Heart left ventricle (tissue), 16 donors: ENCODE data around the gene TRIM27. TPM values are rescaled to one million over a fixed set of nuclear protein-coding genes. Genes with fewer than 3 reads are reported as not detected.

Experiments used
- ATAC-seq, 4 donors: fragments of 200-7000 bp; cut with Tn5 transposase; one replicate each; pipeline ENCODE4 v1.9.1; 2020 to 2022; ENCODE audit warnings: moderate library complexity in 4 of 4, mild to moderate bottlenecking in 3 of 4, moderate number of reproducible peaks in 1 of 4
- DNase-seq, 5 donors: peaks; one replicate each; pipeline ENCODE4 v3.0.0-alpha.2; 2020
- H3K27ac ChIP-seq, 12 donors: fragments of 200-600 bp; sonication (generic) in 4 of 12; one replicate each; pipeline versions ENCODE4 v1.5.0 to v1.8.0; 2016 to 2022; ENCODE audit warnings: mild to moderate bottlenecking in 2 of 12
- H3K27me3 ChIP-seq, 9 donors: fragments of 200-600 bp; sonication (generic) in 2 of 9; one replicate each; pipeline versions ENCODE4 v1.5.1 to v1.8.0; 2016 to 2022; ENCODE audit warnings: mild to moderate bottlenecking in 3 of 9
- H3K36me3 ChIP-seq, 9 donors: fragments of 200-600 bp; sonication (generic) in 2 of 9; one replicate each; pipeline versions ENCODE4 v1.5.0 to v1.8.0; 2018 to 2022; ENCODE audit warnings: mild to moderate bottlenecking in 2 of 9
- H3K4me1 ChIP-seq, 12 donors: fragments of 200-600 bp; sonication (generic) in 4 of 12; one replicate each; pipeline versions ENCODE4 v1.5.0 to v1.8.0; 2016 to 2022; ENCODE audit warnings: mild to moderate bottlenecking in 3 of 12
- H3K4me3 ChIP-seq, 12 donors: fragments of 200-600 bp; sonication (generic) in 4 of 12; one replicate each; pipeline versions ENCODE4 v1.5.0 to v1.8.0; 2017 to 2022; ENCODE audit warnings: mild to moderate bottlenecking in 9 of 12, moderate library complexity in 4 of 12
- H3K9me3 ChIP-seq, 12 donors: fragments of 200-600 bp; sonication (generic) in 4 of 12; one replicate each; pipeline versions ENCODE4 v1.5.0 to v1.8.0; 2016 to 2022; ENCODE audit warnings: mild to moderate bottlenecking in 1 of 12
- CTCF ChIP-seq, 12 donors: fragments of 200-600 bp; sonication (generic) in 4 of 12; IDR thresholded peaks; one replicate each; pipeline versions ENCODE4 v1.5.0 to v1.8.0; 2018 to 2022; ENCODE audit warnings: antibody characterized with exemption in 12 of 12, mild to moderate bottlenecking in 5 of 12
- POLR2A ChIP-seq, 2 donors: fragments of 450-650 bp; IDR thresholded peaks; one replicate each; pipeline ENCODE4 v1.6.1; 2017; ENCODE audit warnings: antibody characterized with exemption in 2 of 2, mild to moderate bottlenecking in 2 of 2, moderate library complexity in 2 of 2
- WGBS, 4 donors: extraction: QIAGEN DNeasy Blood & Tissue Kit in 2 of 4; methylation state at CpG; one replicate each; pipeline versions ENCODE4 v1.1.5 to v1.1.7; 2013 to 2018; 5-methylcytosine and 5-hydroxymethylcytosine counted together
- intact Hi-C, 10 donors: fragments of 100-400 bp; cut with DNase I; formaldehyde crosslinking; loops; one replicate each; pipeline versions ENCODE4 v1.11.1 to v1.14.2; 2022
- polyA plus RNA-seq, 2 donors: library from polyadenylated mRNA; stranded (reverse); fragments of 200-250 nt; gene quantifications; one replicate each; pipeline ENCODE4 v1.2.3, GENCODE V29; 2013
- total RNA-seq, 9 donors: library from RNA; depleted of rRNA in 2 of 9; stranded (reverse); fragments of >200 nt in 2 of 9; fragmentation: NEBNext Ultra II Directional in 3 of 9; extraction: Animal tissue kit (Norgen Biotek cat#: 25700) in 3 of 9; gene quantifications; one replicate each; pipeline versions ENCODE4 v1.1.0 to v1.2.4, GENCODE V29; 2016 to 2023
- donor health status: ischemic (EF 13 %, LVEDD 7.1; RV severe dilation, severe dysfunction).
- donor health status: healthy with polysubstance abuse.
- donor health status: DM: no; HTN: yes; CAD: no.
- donor health status: DM: no; HTN: no; CAD: no.
- donor health status: ischemic (EF 25% LVEDD 6.9; RV normal size, moderate dysfunction).
- donor health status: ischemic (EF 25% LVEDD 5.7; RV mildly dilated, moderate dysfunction).
- donor health status: healthy.
- donor health status: DM: yes; HTN: yes; CAD: no.
- donor health status: ischemic (EF 35%, LVEDD 5.7; RV mildly dilated, moderate dysfunction).
- donor health status: nonischemic (EF 11% LVEDD 7.7; RV severe dilation, severe dysfunction).
- donor health status: DM: yes; HTN: yes; CAD: no.
- donor health status: PGD.
- donor health status: ischemic (EF 29% LVEDD 5.4; RV normal size, mild dysfunction).
- donor health status: nonischemic (EF 23%, LVEDD 6.1; RV moderate dilation, normal function).

Gene TRIM27
- total and polyA plus RNA-seq, 11 donors: 14.7 to 37.7 (median 19.8) TPM

GRCh38 chr6:28895131-28895812 lies 28.5 kb downstream of the TRIM27 start:
- TF ChIP-seq CTCF (IDR thresholded peaks at IDR 0.05) (no peak), POLR2A (IDR thresholded peaks at IDR 0.05) (peak in 1 of 2 donors; percentile 81)
- Histone ChIP-seq H3K27me3 (no peaks in the 10 kb centered on the region), H3K4me3 (peak overlapping the region; percentile 51 to 87 (median 73)), H3K9me3 (no peaks in the 10 kb centered on the region), H3K36me3 (peaks cover 0 to 6% (median under 1%) of the 10 kb centered on the region in 9 donors), H3K27ac (peak overlapping the region; percentile 80 to 99 (median 96)), H3K4me1 (peaks cover 0 to 18% (median 7%) of the 10 kb centered on the region in 12 donors)
- 10 to 11% (median 10%) methylated on average over 27 of the region's 27 CpGs for WGBS, 4 donors
- DNase-seq (peak; percentile 92 to 94 (median 92)), ATAC-seq (peak; percentile 88 to 91 (median 90))
- intact Hi-C loops: loop anchor here in 6 of 10 donors (1.0 to 10.0 kb wide), 5 partner anchors 14 to 90 kb away; no protein-coding TSS in a partner anchor

- Histone ChIP-seq H3K27me3 (no peaks in the 10 kb centered on the region), H3K4me3 (no peak overlapping the region), H3K9me3 (no peaks in the 10 kb centered on the region), H3K36me3 (no peaks in the 10 kb centered on the region), H3K27ac (no peak overlapping the region), H3K4me1 (peaks cover 0 to 16% (median 7%) of the 10 kb centered on the region in 12 donors)
- ATAC-seq (no peak), DNase-seq (no peak)
- 84 to 90% (median 86%) methylated on average over 9 of the region's 9 CpGs for WGBS, 4 donors
- TF ChIP-seq POLR2A (IDR thresholded peaks at IDR 0.05) (no peak), CTCF (IDR thresholded peaks at IDR 0.05) (no peak)
- intact Hi-C loops: loop anchor here in 1 of 10 donors (10.0 kb wide), 1 partner anchor 92 kb away; no protein-coding TSS in a partner anchor
Observed at GRCh38 chr6:28893172-28893799, 30.5 kb downstream of the TRIM27 start.

DNA sequence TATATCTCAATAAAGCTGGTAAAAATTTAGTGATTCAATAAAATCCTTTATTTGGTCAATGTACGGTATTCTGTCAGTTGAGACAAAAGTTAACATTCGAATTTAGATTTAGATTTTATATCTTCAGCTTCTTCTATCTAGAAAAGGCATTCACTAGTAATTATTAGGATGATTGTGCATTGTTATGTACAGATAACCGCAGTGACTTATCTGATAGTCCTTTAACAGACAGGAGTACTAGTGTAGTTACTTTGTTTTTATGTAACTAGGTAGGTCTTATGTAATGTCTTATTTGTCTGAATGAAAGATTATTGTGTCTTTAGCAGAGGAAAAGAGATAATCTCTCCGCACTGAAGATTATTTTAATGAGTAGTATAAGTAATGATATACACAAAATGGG lies 31.3 kb downstream of the TRIM27 start:
- peaks cover 0 to 8% (median 3%) of the 10 kb centered on the region in 12 donors for H3K4me1 ChIP-seq
- ATAC-seq (no peak), DNase-seq (no peak)
- H3K27ac ChIP-seq: no peak overlapping the region
- no peaks in the 10 kb centered on the region for H3K27me3 ChIP-seq
- WGBS, 4 donors: 76 to 88% (median 83%) methylated on average over 4 of the region's 4 CpGs
- no peak overlapping the region for H3K4me3 ChIP-seq
- H3K36me3 ChIP-seq: no peaks in the 10 kb centered on the region
- intact Hi-C loops: loop anchor here in 1 of 10 donors (10.0 kb wide), 1 partner anchor 92 kb away; no protein-coding TSS in a partner anchor
- TF ChIP-seq CTCF (IDR thresholded peaks at IDR 0.05) (no peak), POLR2A (IDR thresholded peaks at IDR 0.05) (no peak)
- H3K9me3 ChIP-seq: no peaks in the 10 kb centered on the region

- no peaks in the 10 kb centered on the region for H3K9me3 ChIP-seq
- intact Hi-C loops: no loop called here
- 93 to 99% (median 95%) methylated on average over 4 of the region's 4 CpGs for WGBS, 4 donors
Observed at GRCh38 chr6:28887796-28888496, 35.8 kb downstream of the TRIM27 start.

More at GRCh38 chr6:28887796-28888496, 35.8 kb downstream of the TRIM27 start:
- no peaks in the 10 kb centered on the region for H3K36me3 ChIP-seq
- peaks cover 0 to 4% (median 0%) of the 10 kb centered on the region in 12 donors for H3K4me1 ChIP-seq
- TF ChIP-seq CTCF (IDR thresholded peaks at IDR 0.05) (no peak), POLR2A (IDR thresholded peaks at IDR 0.05) (no peak)
- H3K27me3 ChIP-seq: peaks cover 0 to 16% (median 0%) of the 10 kb centered on the region in 9 donors
- DNase-seq (no peak), ATAC-seq (no peak)
- H3K27ac ChIP-seq: no peak overlapping the region
- no peak overlapping the region for H3K4me3 ChIP-seq
